MCF 10A (cell line): ENCODE measurements around the gene VRK1. TPM values are rescaled to one million over a fixed set of nuclear protein-coding genes. Genes with fewer than 3 reads are reported as not detected.

Source experiments
- BruUV-seq: library from RNA; stranded (reverse); fragments of 400-500 nt; replicated peaks from 2 replicates; lab custom pipeline; 2021; lab: Mats Ljungman, UMichigan
- CTCF ChIA-PET: fragments of 300-600 bp; sonication (Branson Sonifier 250); formaldehyde crosslinking; extraction: SDS; loops from one replicate; lab custom pipeline; 2021; ENCODE audit warnings: antibody characterized with exemption, inconsistent platforms; lab: Yijun Ruan, JAX
- POLR2A ChIA-PET: fragments of 300-600, 350-650 bp; sonication (Branson Sonifier 250); formaldehyde crosslinking; extraction: SDS; loops from one replicate; lab custom pipeline; 2020; ENCODE audit warnings: antibody characterized with exemption, inconsistent platforms; lab: Yijun Ruan, JAX
- DNase-seq: peaks from one replicate; pipeline ENCODE4 v3.0.0-alpha.2; 2018; ENCODE audit not compliant: unreplicated experiment
- H3K27ac Mint-ChIP-seq: one replicate; pipeline ENCODE4 v1.8.0; 2022; ENCODE audit warnings: mild to moderate bottlenecking, low read depth, mixed read lengths; ENCODE audit not compliant: unreplicated experiment
- H3K27me3 Mint-ChIP-seq: one replicate; pipeline ENCODE4 v1.8.0; 2022; ENCODE audit warnings: mixed read lengths; ENCODE audit not compliant: insufficient read depth, unreplicated experiment
- H3K36me3 Mint-ChIP-seq: one replicate; pipeline ENCODE4 v1.8.0; 2022; ENCODE audit warnings: mild to moderate bottlenecking, moderate library complexity, mixed read lengths; ENCODE audit not compliant: insufficient read depth, unreplicated experiment
- H3K4me1 Mint-ChIP-seq: one replicate; pipeline ENCODE4 v1.8.0; 2022; ENCODE audit warnings: mixed read lengths; ENCODE audit not compliant: insufficient read depth, unreplicated experiment
- H3K4me3 Mint-ChIP-seq: one replicate; pipeline ENCODE4 v1.8.0; 2022; ENCODE audit warnings: mild to moderate bottlenecking, moderate library complexity, mixed read lengths; ENCODE audit not compliant: unreplicated experiment
- H3K9me3 Mint-ChIP-seq: one replicate; pipeline ENCODE4 v1.8.0; 2022; ENCODE audit warnings: mixed read lengths; ENCODE audit not compliant: unreplicated experiment
- intact Hi-C: fragments of 100-400 bp; cut with micrococcal nuclease; formaldehyde crosslinking; loops from 2 replicates; pipeline ENCODE4 v1.14.1; 2022
- total RNA-seq: library from RNA; stranded (reverse); gene quantifications from 2 replicates; pipeline ENCODE4 v1.2.3, GENCODE V29; 2022
- TF ChIP-seq, protein P1 (sequence below): fragments of 200-600 bp; IDR thresholded peaks from one replicate; pipeline ENCODE4 v1.8.0; 2022; ENCODE audit warnings: antibody characterized with exemption, mild to moderate bottlenecking; ENCODE audit not compliant: unreplicated experiment

The VRK1 gene
- total RNA-seq, 1 experiment from 2014 or later, result 17.7 TPM

DNA sequence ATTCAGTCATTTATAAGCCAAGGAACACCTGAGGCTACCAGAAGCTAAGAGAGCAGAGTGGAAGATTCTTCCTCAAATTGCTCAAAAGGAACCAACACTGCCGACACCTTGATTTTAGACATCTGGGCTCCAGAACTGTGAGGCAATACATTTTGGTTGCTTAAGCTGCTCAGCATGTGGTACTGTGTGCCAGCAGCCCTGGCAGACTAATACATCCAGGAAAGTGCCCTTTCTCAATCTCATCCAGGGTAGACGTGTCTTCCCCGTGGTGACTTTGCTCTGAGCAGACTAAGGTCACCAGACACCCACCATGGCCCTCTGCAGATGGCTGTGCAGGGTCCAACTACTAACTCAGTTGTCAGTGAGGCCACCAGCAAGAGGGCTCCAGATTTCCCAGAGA, 122.8 kb downstream of the VRK1 start:
- POLR2A ChIA-PET, result interaction anchor here (0.6 kb wide), 1 partner anchor 245 kb away, joined by 3 read pairs; no protein-coding TSS in a partner anchor
- BruUV-seq, result no TSS peak
- H3K4me3 Mint-ChIP-seq, result no peak overlapping the region
- CTCF ChIA-PET, result interaction anchor here (0.7 kb wide), 1 partner anchor 1027 kb away, joined by 4 read pairs; no protein-coding TSS in a partner anchor
- H3K4me1 Mint-ChIP-seq, result no peaks in the 10 kb centered on the region
- peaks cover 13% of the 10 kb centered on the region for H3K36me3 Mint-ChIP-seq
- H3K27ac Mint-ChIP-seq, result no peak overlapping the region
- DNase-seq, result peak; percentile 77
- intact Hi-C loops, result no loop called here
- no peaks in the 10 kb centered on the region for H3K9me3 Mint-ChIP-seq
- no peaks in the 10 kb centered on the region for H3K27me3 Mint-ChIP-seq
- TF ChIP-seq, protein P1, sequence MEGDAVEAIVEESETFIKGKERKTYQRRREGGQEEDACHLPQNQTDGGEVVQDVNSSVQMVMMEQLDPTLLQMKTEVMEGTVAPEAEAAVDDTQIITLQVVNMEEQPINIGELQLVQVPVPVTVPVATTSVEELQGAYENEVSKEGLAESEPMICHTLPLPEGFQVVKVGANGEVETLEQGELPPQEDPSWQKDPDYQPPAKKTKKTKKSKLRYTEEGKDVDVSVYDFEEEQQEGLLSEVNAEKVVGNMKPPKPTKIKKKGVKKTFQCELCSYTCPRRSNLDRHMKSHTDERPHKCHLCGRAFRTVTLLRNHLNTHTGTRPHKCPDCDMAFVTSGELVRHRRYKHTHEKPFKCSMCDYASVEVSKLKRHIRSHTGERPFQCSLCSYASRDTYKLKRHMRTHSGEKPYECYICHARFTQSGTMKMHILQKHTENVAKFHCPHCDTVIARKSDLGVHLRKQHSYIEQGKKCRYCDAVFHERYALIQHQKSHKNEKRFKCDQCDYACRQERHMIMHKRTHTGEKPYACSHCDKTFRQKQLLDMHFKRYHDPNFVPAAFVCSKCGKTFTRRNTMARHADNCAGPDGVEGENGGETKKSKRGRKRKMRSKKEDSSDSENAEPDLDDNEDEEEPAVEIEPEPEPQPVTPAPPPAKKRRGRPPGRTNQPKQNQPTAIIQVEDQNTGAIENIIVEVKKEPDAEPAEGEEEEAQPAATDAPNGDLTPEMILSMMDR, result no peak

DNA sequence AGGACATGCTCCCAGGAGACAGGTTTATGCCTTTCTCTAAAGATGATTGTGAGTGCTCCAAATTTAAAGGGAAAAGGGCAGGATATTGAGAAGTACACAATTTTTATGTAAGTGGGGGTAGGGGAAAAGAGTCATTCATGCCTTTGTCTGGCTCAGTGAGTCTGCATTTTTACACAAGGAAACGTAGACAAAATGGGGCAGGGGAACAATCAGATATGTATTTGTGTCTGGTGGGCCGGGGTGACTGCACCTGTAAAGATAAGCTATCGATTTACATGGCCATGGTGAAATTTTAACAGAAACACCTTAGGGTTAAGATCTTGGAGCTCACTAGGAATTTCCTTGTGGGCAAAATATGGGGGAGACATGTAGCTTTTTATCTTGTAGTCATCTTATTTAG, 123.6 kb downstream of the VRK1 start:
- Mint-ChIP-seq H3K36me3 (peaks cover 7% of the 10 kb centered on the region), H3K9me3 (no peaks in the 10 kb centered on the region), H3K27me3 (no peaks in the 10 kb centered on the region), H3K27ac (no peak overlapping the region), H3K4me3 (no peak overlapping the region), H3K4me1 (no peaks in the 10 kb centered on the region)
- ChIA-PET POLR2A (interaction anchor here (0.7 kb wide), 1 partner anchor 24 kb away, joined by 3 read pairs; no protein-coding TSS in a partner anchor), CTCF (no interaction called here)
- DNase-seq, result no peak
- TF ChIP-seq, protein P1, result no peak
- intact Hi-C loops, result no loop called here
- no TSS peak for BruUV-seq

DNA sequence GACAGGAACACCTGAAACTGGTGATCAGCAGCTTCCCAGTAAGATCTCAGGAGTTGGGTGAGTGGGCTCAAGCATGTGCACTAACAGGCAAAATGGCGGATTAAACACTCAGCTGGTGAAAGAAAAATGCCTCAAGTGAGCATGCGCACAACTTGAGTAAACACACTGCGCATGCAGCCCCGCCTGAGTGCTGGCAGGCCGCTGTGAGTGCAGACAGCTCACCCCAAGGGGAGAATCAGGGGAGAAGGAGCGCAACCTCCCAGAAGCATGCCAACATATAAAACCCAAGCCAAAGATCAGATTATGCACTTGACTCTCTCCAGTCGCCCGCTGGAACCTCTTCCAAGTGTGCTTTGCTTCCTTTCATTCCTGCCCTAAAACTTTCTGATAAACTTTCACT, 125.8 kb downstream of the VRK1 start:
- Mint-ChIP-seq H3K36me3 (peaks cover 6% of the 10 kb centered on the region), H3K4me1 (no peaks in the 10 kb centered on the region), H3K9me3 (no peaks in the 10 kb centered on the region), H3K27me3 (no peaks in the 10 kb centered on the region), H3K4me3 (no peak overlapping the region), H3K27ac (no peak overlapping the region)
- CTCF ChIA-PET, result no interaction called here
- intact Hi-C loops, result no loop called here
- BruUV-seq, result no TSS peak
- POLR2A ChIA-PET, result no interaction called here
- DNase-seq, result no peak
- TF ChIP-seq, protein P1, result no peak

DNA sequence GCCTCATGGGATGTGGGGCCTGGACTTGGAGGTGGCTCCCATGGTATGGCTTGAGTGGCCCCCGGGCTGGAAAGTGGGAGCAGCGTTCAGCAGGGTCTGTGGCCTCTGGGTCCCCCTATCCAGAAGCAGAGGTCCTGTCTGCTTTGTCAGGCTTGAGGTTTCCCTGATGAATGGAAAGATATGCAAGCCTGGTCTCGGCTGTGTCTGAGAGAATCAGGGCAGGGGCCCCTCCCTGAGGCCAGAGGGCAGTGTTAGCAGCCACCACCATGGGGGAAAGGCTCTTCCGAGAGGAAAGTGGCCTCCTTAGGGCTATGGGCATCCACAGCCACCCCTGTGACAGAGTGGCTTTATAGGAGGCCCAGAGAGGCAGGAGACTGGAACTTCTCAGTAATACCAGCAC, 128.2 kb downstream of the VRK1 start:
- Mint-ChIP-seq H3K9me3 (no peaks in the 10 kb centered on the region), H3K36me3 (peaks cover 6% of the 10 kb centered on the region), H3K27ac (no peak overlapping the region), H3K4me3 (no peak overlapping the region), H3K4me1 (no peaks in the 10 kb centered on the region), H3K27me3 (no peaks in the 10 kb centered on the region)
- no peak for DNase-seq
- TF ChIP-seq, protein P1, result no peak
- no TSS peak for BruUV-seq
- ChIA-PET POLR2A (no interaction called here), CTCF (no interaction called here)
- intact Hi-C loops, result no loop called here
